ENCODE measurements around the gene HMOX1. TPM values are rescaled to one million over a fixed set of nuclear protein-coding genes. Genes with fewer than 3 reads are reported as not detected.

HMOX1 gene
- total and polyA plus RNA-seq, 4 donors: 9.6 to 53.6 (median 31.8) TPM

- no peak for DNase-seq
- H3K27ac ChIP-seq (ENCODE audit: low read depth in 1 of 2, low read length in 2 of 2): no peak overlapping the region
- peaks cover 0 to 5% of the 10 kb centered on the region in 2 donors for H3K36me3 ChIP-seq (ENCODE audit: control insufficient read depth in 1 of 2, insufficient read depth in 2 of 2, low read length in 1 of 2)
- ATAC-seq (ENCODE audit: low FRiP score): no peak
- H3K9me3 ChIP-seq (ENCODE audit: control insufficient read depth, low read length): no peaks in the 10 kb centered on the region
- WGBS, 2 donors: 92 to 93% methylated on average over 19 of the region's 19 CpGs
- H3K27me3 ChIP-seq (ENCODE audit: control insufficient read depth in 1 of 2, insufficient read depth in 2 of 2, low read length in 1 of 2): no peaks in the 10 kb centered on the region
- H3K4me1 ChIP-seq (ENCODE audit: control insufficient read depth in 1 of 2, insufficient read depth in 2 of 2, low read length in 2 of 2): no peaks in the 10 kb centered on the region
- no peak overlapping the region for H3K4me3 ChIP-seq (ENCODE audit: low read length in 2 of 2)
- intact Hi-C loops (cut with DNase I): no loop called here
Measured at GRCh38 chr22:35341090-35341874, 39.6 kb upstream of the HMOX1 start.

GRCh38 chr22:35342390-35342789 lies 38.5 kb upstream of the HMOX1 start:
- Histone ChIP-seq H3K36me3 (ENCODE audit: control insufficient read depth in 1 of 2, insufficient read depth in 2 of 2, low read length in 1 of 2) (peaks cover 0 to 2% of the 10 kb centered on the region in 2 donors), H3K27me3 (ENCODE audit: control insufficient read depth in 1 of 2, insufficient read depth in 2 of 2, low read length in 1 of 2) (no peaks in the 10 kb centered on the region)
- WGBS, 2 donors: 92 to 96% methylated on average over 4 of the region's 4 CpGs

GRCh38 chr22:35343664-35344550 lies 37.0 kb upstream of the HMOX1 start:
- H3K36me3 ChIP-seq (ENCODE audit: control insufficient read depth in 1 of 2, insufficient read depth in 2 of 2, low read length in 1 of 2): peaks cover 0 to 2% of the 10 kb centered on the region in 2 donors

More at GRCh38 chr22:35342390-35342789, 38.5 kb upstream of the HMOX1 start:
- DNase-seq (no peak), ATAC-seq (ENCODE audit: low FRiP score) (no peak)
- Histone ChIP-seq H3K4me3 (ENCODE audit: low read length in 2 of 2) (no peak overlapping the region), H3K4me1 (ENCODE audit: control insufficient read depth in 1 of 2, insufficient read depth in 2 of 2, low read length in 2 of 2) (no peaks in the 10 kb centered on the region), H3K9me3 (ENCODE audit: control insufficient read depth, low read length) (no peaks in the 10 kb centered on the region), H3K27ac (ENCODE audit: low read depth in 1 of 2, low read length in 2 of 2) (no peak overlapping the region)
- intact Hi-C loops (cut with DNase I): no loop called here

GRCh38 chr22:35344956-35345690 lies 35.8 kb upstream of the HMOX1 start:
- Histone ChIP-seq H3K27me3 (ENCODE audit: control insufficient read depth in 1 of 2, insufficient read depth in 2 of 2, low read length in 1 of 2) (no peaks in the 10 kb centered on the region), H3K36me3 (ENCODE audit: control insufficient read depth in 1 of 2, insufficient read depth in 2 of 2, low read length in 1 of 2) (peaks cover 0 to 2% of the 10 kb centered on the region in 2 donors), H3K27ac (ENCODE audit: low read depth in 1 of 2, low read length in 2 of 2) (no peak overlapping the region), H3K4me1 (ENCODE audit: control insufficient read depth in 1 of 2, insufficient read depth in 2 of 2, low read length in 2 of 2) (no peaks in the 10 kb centered on the region), H3K9me3 (ENCODE audit: control insufficient read depth, low read length) (no peaks in the 10 kb centered on the region), H3K4me3 (ENCODE audit: low read length in 2 of 2) (no peak overlapping the region)
- DNase-seq: no peak
- intact Hi-C loops (cut with DNase I): no loop called here
- no peak for ATAC-seq (ENCODE audit: low FRiP score)
- WGBS, 2 donors: 89 to 90% methylated on average over 14 of the region's 14 CpGs

More at GRCh38 chr22:35343664-35344550, 37.0 kb upstream of the HMOX1 start:
- H3K9me3 ChIP-seq (ENCODE audit: control insufficient read depth, low read length): no peaks in the 10 kb centered on the region
- no peaks in the 10 kb centered on the region for H3K27me3 ChIP-seq (ENCODE audit: control insufficient read depth in 1 of 2, insufficient read depth in 2 of 2, low read length in 1 of 2)
- ATAC-seq (ENCODE audit: low FRiP score) (no peak), DNase-seq (no peak)
- intact Hi-C loops (cut with DNase I): no loop called here
- H3K4me3 ChIP-seq (ENCODE audit: low read length in 2 of 2): no peak overlapping the region
- H3K4me1 ChIP-seq (ENCODE audit: control insufficient read depth in 1 of 2, insufficient read depth in 2 of 2, low read length in 2 of 2): no peaks in the 10 kb centered on the region
- no peak overlapping the region for H3K27ac ChIP-seq (ENCODE audit: low read depth in 1 of 2, low read length in 2 of 2)
- 95 to 97% methylated on average over 24 to 26 of the region's 26 CpGs for WGBS, 2 donors

DNA sequence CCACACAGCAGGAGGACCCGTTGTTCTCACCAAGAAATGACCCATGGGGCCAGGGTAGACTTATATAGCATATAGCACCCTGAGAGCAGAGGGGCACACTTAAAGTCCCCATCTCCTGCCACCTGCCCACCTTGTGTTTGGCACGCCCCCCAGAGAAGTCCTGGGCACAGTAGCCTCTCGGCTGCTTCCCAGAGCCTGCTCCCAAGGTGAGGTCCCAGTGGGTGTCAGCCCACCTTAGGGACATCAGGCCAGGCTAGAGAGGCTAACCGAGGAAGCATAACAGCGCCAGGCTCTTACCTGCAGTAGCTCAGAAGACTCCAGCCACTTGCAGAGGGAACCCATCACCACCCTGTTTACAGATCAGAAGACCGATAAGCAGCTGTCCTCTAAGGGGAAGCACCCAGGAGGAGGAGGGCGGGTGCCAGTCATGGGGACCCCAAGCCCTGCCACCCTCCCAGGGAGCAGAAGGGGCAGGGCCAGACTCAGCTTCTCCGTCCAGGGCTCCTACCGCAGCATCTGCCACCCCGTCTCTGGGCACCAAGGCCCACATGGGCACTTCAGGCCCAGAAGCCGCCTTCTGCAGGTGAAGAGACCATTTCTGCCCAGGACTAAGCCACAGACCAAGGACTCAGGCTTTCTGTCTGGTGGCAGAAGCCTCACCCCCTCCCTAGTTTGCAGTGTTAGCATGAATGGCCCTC lies 34.9 kb upstream of the HMOX1 start:
- DNase-seq (no peak), ATAC-seq (ENCODE audit: low FRiP score) (no peak)
- H3K4me3 ChIP-seq (ENCODE audit: low read length in 2 of 2): no peak overlapping the region
- no peaks in the 10 kb centered on the region for H3K4me1 ChIP-seq (ENCODE audit: control insufficient read depth in 1 of 2, insufficient read depth in 2 of 2, low read length in 2 of 2)
- no peaks in the 10 kb centered on the region for H3K27me3 ChIP-seq (ENCODE audit: control insufficient read depth in 1 of 2, insufficient read depth in 2 of 2, low read length in 1 of 2)
- H3K9me3 ChIP-seq (ENCODE audit: control insufficient read depth, low read length): no peaks in the 10 kb centered on the region
- no peaks in the 10 kb centered on the region for H3K36me3 ChIP-seq (ENCODE audit: control insufficient read depth in 1 of 2, insufficient read depth in 2 of 2, low read length in 1 of 2)
- WGBS, 2 donors: 93 to 95% methylated on average over 11 of the region's 11 CpGs
- intact Hi-C loops (cut with DNase I): no loop called here
- H3K27ac ChIP-seq (ENCODE audit: low read depth in 1 of 2, low read length in 2 of 2): no peak overlapping the region

DNA sequence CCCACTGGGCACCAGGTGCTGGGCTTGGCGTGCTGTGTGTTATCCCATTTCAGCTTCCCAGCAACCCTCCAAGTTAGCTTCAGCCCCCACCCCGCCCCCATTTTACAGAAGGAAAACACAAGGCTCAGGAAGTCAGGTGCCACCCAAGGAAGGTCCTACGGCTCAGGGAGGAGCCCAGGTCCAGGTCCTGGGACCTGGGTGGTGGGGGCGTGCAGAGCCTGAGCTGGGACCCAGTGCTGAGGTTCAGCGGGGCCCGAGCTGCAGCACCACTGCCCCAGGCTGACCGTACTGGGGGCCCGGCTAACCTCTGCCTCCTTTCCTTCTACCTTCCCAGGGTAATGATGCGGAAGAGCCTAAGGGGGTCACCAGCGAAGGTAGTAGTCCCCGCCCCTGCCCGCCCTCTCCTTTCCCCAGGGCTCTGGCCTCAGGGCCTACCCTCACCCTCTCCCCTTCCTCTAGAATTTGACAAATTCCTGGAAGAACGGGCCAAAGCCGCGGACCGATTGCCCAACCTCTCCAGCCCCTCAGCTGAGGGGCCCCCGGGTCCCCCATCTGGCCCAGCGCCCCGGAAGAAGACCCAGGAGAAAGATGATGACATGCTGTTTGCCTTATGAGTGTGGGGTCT lies 34.2 kb upstream of the HMOX1 start:
- H3K27me3 ChIP-seq (ENCODE audit: control insufficient read depth in 1 of 2, insufficient read depth in 2 of 2, low read length in 1 of 2): no peaks in the 10 kb centered on the region
- no peak overlapping the region for H3K4me3 ChIP-seq (ENCODE audit: low read length in 2 of 2)
- no peaks in the 10 kb centered on the region for H3K36me3 ChIP-seq (ENCODE audit: control insufficient read depth in 1 of 2, insufficient read depth in 2 of 2, low read length in 1 of 2)
- WGBS, 2 donors: 85 to 86% methylated on average over 19 of the region's 19 CpGs
- intact Hi-C loops (cut with DNase I): no loop called here
- H3K27ac ChIP-seq (ENCODE audit: low read depth in 1 of 2, low read length in 2 of 2): no peak overlapping the region
- DNase-seq (no peak), ATAC-seq (ENCODE audit: low FRiP score) (no peak)
- no peaks in the 10 kb centered on the region for H3K4me1 ChIP-seq (ENCODE audit: control insufficient read depth in 1 of 2, insufficient read depth in 2 of 2, low read length in 2 of 2)
- H3K9me3 ChIP-seq (ENCODE audit: control insufficient read depth, low read length): no peaks in the 10 kb centered on the region

GRCh38 chr22:35347462-35347861 lies 33.4 kb upstream of the HMOX1 start:
- intact Hi-C loops (cut with DNase I): no loop called here
- Histone ChIP-seq H3K27ac (ENCODE audit: low read depth in 1 of 2, low read length in 2 of 2) (no peak overlapping the region), H3K4me3 (ENCODE audit: low read length in 2 of 2) (no peak overlapping the region), H3K27me3 (ENCODE audit: control insufficient read depth in 1 of 2, insufficient read depth in 2 of 2, low read length in 1 of 2) (no peaks in the 10 kb centered on the region), H3K4me1 (ENCODE audit: control insufficient read depth in 1 of 2, insufficient read depth in 2 of 2, low read length in 2 of 2) (no peaks in the 10 kb centered on the region), H3K9me3 (ENCODE audit: control insufficient read depth, low read length) (no peaks in the 10 kb centered on the region), H3K36me3 (ENCODE audit: control insufficient read depth in 1 of 2, insufficient read depth in 2 of 2, low read length in 1 of 2) (no peaks in the 10 kb centered on the region)
- DNase-seq (no peak), ATAC-seq (ENCODE audit: low FRiP score) (no peak)
- WGBS, 2 donors: 83 to 88% methylated on average over 10 of the region's 10 CpGs

Data from aorta (tissue), 5 donors.